Loucy (cell line): ENCODE measurements around the gene NDST1.
"Not testable (repeated sequence)": the region's sequence is repeated elsewhere in the genome, so short reads cannot be mapped to it uniquely, and the experiment has no call there.

Experiments
- H2AFZ ChIP-seq: fragments of 200-600 bp; sonication (generic); 2 replicates; pipeline ENCODE4 v1.6.0; 2016; ENCODE audit warnings: antibody characterized with exemption, mild to moderate bottlenecking, low read length, moderate library complexity
- H3F3A ChIP-seq: fragments of 200-600 bp; 2 replicates; pipeline ENCODE4 v1.6.0; 2016; ENCODE audit warnings: antibody characterized with exemption, low read depth, mild to moderate bottlenecking
- H3K27me3 ChIP-seq: fragments of 200-600 bp; sonication (generic); 2 replicates; pipeline ENCODE4 v1.6.1; 2014; ENCODE audit warnings: low read length, mild to moderate bottlenecking; ENCODE audit not compliant: insufficient read depth, poor library complexity, severe bottlenecking
- H3K36me3 ChIP-seq: fragments of 200-600 bp; sonication (generic); 2 replicates; pipeline ENCODE4 v1.6.1; 2016; ENCODE audit warnings: low read length; ENCODE audit not compliant: insufficient read depth
- H3K4me1 ChIP-seq: fragments of 200-600 bp; sonication (generic); 2 replicates; pipeline ENCODE4 v1.5.1; 2014; ENCODE audit warnings: low read length, mild to moderate bottlenecking; ENCODE audit not compliant: insufficient read depth, poor library complexity, severe bottlenecking
- H3K4me2 ChIP-seq: fragments of 200-600 bp; sonication (generic); 2 replicates; pipeline ENCODE4 v1.6.0; 2014; ENCODE audit warnings: antibody characterized with exemption, low read length, low read depth, mild to moderate bottlenecking; ENCODE audit not compliant: poor library complexity, severe bottlenecking
- H3K4me3 ChIP-seq: fragments of 200-600 bp; sonication (generic); 2 replicates; pipeline ENCODE4 v1.5.1; 2014; ENCODE audit warnings: low read length, mild to moderate bottlenecking, mixed read lengths; ENCODE audit not compliant: poor library complexity, severe bottlenecking
- H3K79me2 ChIP-seq: fragments of 200-600 bp; sonication (generic); 2 replicates; pipeline ENCODE4 v1.6.1; 2014; ENCODE audit warnings: low read length; ENCODE audit not compliant: insufficient read depth
- H3K9ac ChIP-seq: fragments of 200-600 bp; sonication (generic); 2 replicates; pipeline ENCODE4 v1.6.0; 2014; ENCODE audit warnings: mild to moderate bottlenecking, low read depth, low read length, moderate library complexity; ENCODE audit not compliant: poor library complexity, severe bottlenecking
- H3K9me2 ChIP-seq: fragments of 200-600 bp; sonication (generic); replicated peaks from 2 replicates; pipeline ENCODE4 v1.6.1; 2016; ENCODE audit warnings: low read depth, low read length, mixed read lengths
- H3K9me3 ChIP-seq: fragments of 200-600 bp; sonication (generic); 2 replicates; pipeline ENCODE4 v1.6.1; 2014; ENCODE audit warnings: mild to moderate bottlenecking, antibody characterized with exemption, low read length, low read depth; ENCODE audit not compliant: insufficient read depth
- H4K20me1 ChIP-seq: fragments of 200-600 bp; sonication (generic); 2 replicates; pipeline ENCODE4 v1.6.0; 2014; ENCODE audit warnings: antibody characterized with exemption, low read length, mild to moderate bottlenecking; ENCODE audit not compliant: insufficient read depth, poor library complexity, severe bottlenecking
- CTCF ChIP-seq: fragments of 200-600 bp; sonication (generic); conservative IDR thresholded peaks from 2 replicates; pipeline ENCODE4 v1.5.1; 2014; ENCODE audit warnings: mild to moderate bottlenecking, antibody characterized with exemption, low read length
- EZH2phosphoT487 ChIP-seq: fragments of 200-600 bp; IDR thresholded peaks from 2 replicates; pipeline ENCODE4 v1.6.1; 2018; ENCODE audit warnings: antibody characterized with exemption, mild to moderate bottlenecking, moderate library complexity, borderline replicate concordance

NDST1 gene

GRCh38 chr5:150468206-150468605, 39.7 kb upstream of the NDST1 start:
- no peaks in the 10 kb centered on the region for H3K36me3 ChIP-seq
- no peak overlapping the region for H3K4me3 ChIP-seq
- H3K4me2 ChIP-seq = no peak overlapping the region
- no peaks in the 10 kb centered on the region for H3K79me2 ChIP-seq
- H4K20me1 ChIP-seq = no peaks in the 10 kb centered on the region
- H3K9me2 ChIP-seq = no peaks in the 10 kb centered on the region
- no peaks in the 10 kb centered on the region for H3K9me3 ChIP-seq
- no peak overlapping the region for H3K9ac ChIP-seq
- TF ChIP-seq EZH2phosphoT487 (no peak), CTCF (no peak)
- no peaks in the 10 kb centered on the region for H3K4me1 ChIP-seq
- no peak overlapping the region for H2AFZ ChIP-seq
- H3F3A ChIP-seq = no peaks in the 10 kb centered on the region
- H3K27me3 ChIP-seq = no peaks in the 10 kb centered on the region

- TF ChIP-seq EZH2phosphoT487 (no peak), CTCF (no peak)
- no peaks in the 10 kb centered on the region for H3K9me3 ChIP-seq
- no peaks in the 10 kb centered on the region for H4K20me1 ChIP-seq
- no peak overlapping the region for H3K4me2 ChIP-seq
- no peak overlapping the region for H3K4me3 ChIP-seq
- H3K4me1 ChIP-seq = no peaks in the 10 kb centered on the region
- no peaks in the 10 kb centered on the region for H3K27me3 ChIP-seq
- H3K9ac ChIP-seq = no peak overlapping the region
- no peaks in the 10 kb centered on the region for H3F3A ChIP-seq
- no peaks in the 10 kb centered on the region for H3K36me3 ChIP-seq
- no peak overlapping the region for H2AFZ ChIP-seq
- no peaks in the 10 kb centered on the region for H3K79me2 ChIP-seq
- no peaks in the 10 kb centered on the region for H3K9me2 ChIP-seq
These were observed 38.0 kb upstream of the NDST1 start for GRCh38 chr5:150469718-150470469.

GRCh38 chr5:150473673-150474358, 34.1 kb upstream of the NDST1 start:
- H3K4me3 ChIP-seq = no peak overlapping the region
- TF ChIP-seq EZH2phosphoT487 = no peak
- TF ChIP-seq CTCF = no peak
- no peaks in the 10 kb centered on the region for H3K9me2 ChIP-seq
- no peak overlapping the region for H3K9ac ChIP-seq
- no peaks in the 10 kb centered on the region for H3K79me2 ChIP-seq
- no peaks in the 10 kb centered on the region for H3F3A ChIP-seq
- H3K4me2 ChIP-seq = no peak overlapping the region
- H3K4me1 ChIP-seq = peaks cover 13% of the 10 kb centered on the region
- H3K36me3 ChIP-seq = no peaks in the 10 kb centered on the region
- no peaks in the 10 kb centered on the region for H4K20me1 ChIP-seq
- no peaks in the 10 kb centered on the region for H3K27me3 ChIP-seq
- no peaks in the 10 kb centered on the region for H3K9me3 ChIP-seq
- no peak overlapping the region for H2AFZ ChIP-seq

- not testable (repeated sequence) for H3K4me2 ChIP-seq, H3K79me2 ChIP-seq, H3K27me3 ChIP-seq, H3F3A ChIP-seq, H3K9me3 ChIP-seq, H3K36me3 ChIP-seq, H3K9ac ChIP-seq, H4K20me1 ChIP-seq, H3K4me3 ChIP-seq, H3K9me2 ChIP-seq, H2AFZ ChIP-seq
- peaks cover 13% of the 10 kb centered on the region for H3K4me1 ChIP-seq
These were observed 31.4 kb upstream of the NDST1 start for GRCh38 chr5:150476568-150476967.
